Sigmoid colon (tissue), 4 donors: ENCODE results near the gene ANG.

Experiments
- POLR2A ChIP-seq, 2 donors: fragments of 450-650 bp; IDR thresholded peaks; one replicate each; pipeline ENCODE4 v1.6.1; 2016; ENCODE audit warnings: antibody characterized with exemption in 2 of 2, mild to moderate bottlenecking in 2 of 2, moderate library complexity in 2 of 2
- POLR2AphosphoS5 ChIP-seq, 4 donors: sonication (generic); formaldehyde crosslinking; IDR thresholded peaks; one replicate each; pipeline ENCODE4 v1.6.1; 2017; ENCODE audit warnings: antibody characterized with exemption in 4 of 4
- TF ChIP-seq, protein P1 (sequence below), 4 experiments: fragments of 450-650 bp in 3 of 4; fragments of 200-600 bp in 1 of 4; IDR thresholded peaks; one replicate each; pipeline ENCODE4 v1.5.1; 2016 to 2019; ENCODE audit warnings: antibody characterized with exemption in 4 of 4, mild to moderate bottlenecking in 3 of 4, moderate library complexity in 2 of 4

DNA sequence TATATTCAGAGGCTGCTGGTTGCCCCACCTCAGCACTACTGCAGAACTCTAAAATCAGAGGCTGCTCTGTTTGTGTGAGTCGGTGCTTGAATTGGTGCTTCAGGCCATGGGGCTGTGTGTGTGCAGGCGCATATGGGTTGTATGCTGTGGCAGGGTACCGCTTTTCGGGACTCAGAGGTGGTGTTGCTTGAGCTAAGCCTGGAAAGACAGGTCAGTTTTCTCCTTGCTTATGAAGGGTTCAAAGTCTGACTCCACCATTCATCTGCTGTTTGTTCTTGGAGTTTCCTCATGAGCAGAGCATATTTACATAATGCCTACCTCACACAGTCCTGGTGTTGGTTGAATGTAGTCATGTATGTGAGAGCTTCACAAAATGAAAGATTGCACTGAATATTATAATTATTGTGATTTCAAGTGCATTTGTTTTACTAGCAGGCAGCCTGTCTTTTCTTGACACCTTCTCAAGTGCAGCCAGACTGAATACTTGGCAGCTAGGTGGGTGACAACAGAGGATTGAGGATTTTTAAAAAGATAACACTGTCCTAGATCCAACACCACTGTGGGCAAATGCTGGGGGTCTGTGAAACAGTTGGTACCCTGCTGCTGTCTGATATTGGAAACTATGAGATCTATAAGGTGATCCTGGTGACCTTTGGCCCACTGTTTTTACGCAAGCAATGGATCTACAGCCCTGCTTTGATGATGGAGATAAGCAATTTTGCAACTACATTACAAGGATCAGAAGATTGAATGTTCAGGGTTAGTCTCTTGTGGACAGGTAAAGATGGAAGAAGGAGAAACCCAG is 1.0 kb upstream of the ANG start:
- TF ChIP-seq POLR2A (IDR thresholded peaks at IDR 0.05) (no peak), POLR2AphosphoS5 (IDR thresholded peaks at IDR 0.05) (no peak)
- TF ChIP-seq, protein P1, sequence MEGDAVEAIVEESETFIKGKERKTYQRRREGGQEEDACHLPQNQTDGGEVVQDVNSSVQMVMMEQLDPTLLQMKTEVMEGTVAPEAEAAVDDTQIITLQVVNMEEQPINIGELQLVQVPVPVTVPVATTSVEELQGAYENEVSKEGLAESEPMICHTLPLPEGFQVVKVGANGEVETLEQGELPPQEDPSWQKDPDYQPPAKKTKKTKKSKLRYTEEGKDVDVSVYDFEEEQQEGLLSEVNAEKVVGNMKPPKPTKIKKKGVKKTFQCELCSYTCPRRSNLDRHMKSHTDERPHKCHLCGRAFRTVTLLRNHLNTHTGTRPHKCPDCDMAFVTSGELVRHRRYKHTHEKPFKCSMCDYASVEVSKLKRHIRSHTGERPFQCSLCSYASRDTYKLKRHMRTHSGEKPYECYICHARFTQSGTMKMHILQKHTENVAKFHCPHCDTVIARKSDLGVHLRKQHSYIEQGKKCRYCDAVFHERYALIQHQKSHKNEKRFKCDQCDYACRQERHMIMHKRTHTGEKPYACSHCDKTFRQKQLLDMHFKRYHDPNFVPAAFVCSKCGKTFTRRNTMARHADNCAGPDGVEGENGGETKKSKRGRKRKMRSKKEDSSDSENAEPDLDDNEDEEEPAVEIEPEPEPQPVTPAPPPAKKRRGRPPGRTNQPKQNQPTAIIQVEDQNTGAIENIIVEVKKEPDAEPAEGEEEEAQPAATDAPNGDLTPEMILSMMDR (IDR thresholded peaks at IDR 0.05), result no peak
